NT2/D1 (cell line): ENCODE results near the gene TMCO4.

Source experiments
- DNase-seq: peaks from one replicate; pipeline ENCODE4 v3.0.0-alpha.2; 2011; ENCODE audit warnings: low read depth, low spot score
- H3K27me3 ChIP-seq: 2 replicates; pipeline ENCODE4 v1.6.0; 2011; ENCODE audit warnings: mild to moderate bottlenecking; ENCODE audit not compliant: insufficient read length, insufficient read depth
- H3K36me3 ChIP-seq: 2 replicates; pipeline ENCODE4 v1.6.1; 2011; ENCODE audit warnings: mild to moderate bottlenecking, low read length, mixed read lengths; ENCODE audit not compliant: insufficient read depth, insufficient read length
- H3K4me1 ChIP-seq: 2 replicates; pipeline ENCODE4 v1.5.1; 2011; ENCODE audit not compliant: insufficient read depth, insufficient read length
- H3K4me3 ChIP-seq: 2 replicates; pipeline ENCODE4 v1.5.1; 2011; ENCODE audit warnings: low read depth; ENCODE audit not compliant: insufficient read length
- H3K9ac ChIP-seq: 2 replicates; pipeline ENCODE4 v1.6.0; 2011; ENCODE audit warnings: low read depth; ENCODE audit not compliant: insufficient read length
- H3K9me3 ChIP-seq: 2 replicates; pipeline ENCODE4 v1.5.1; 2011; ENCODE audit warnings: mild to moderate bottlenecking, low read length; ENCODE audit not compliant: insufficient read depth
- SUZ12 ChIP-seq: IDR thresholded peaks from 2 replicates; pipeline ENCODE4 v1.6.1; 2011; ENCODE audit not compliant: insufficient read length, insufficient read depth; ENCODE audit errors: extremely low read depth
- YY1 ChIP-seq: IDR thresholded peaks from 2 replicates; pipeline ENCODE4 v1.6.1; 2011; ENCODE audit not compliant: insufficient read length, insufficient read depth
- ZNF274 ChIP-seq: IDR thresholded peaks from 2 replicates; pipeline ENCODE4 v1.6.1; 2011; ENCODE audit warnings: mild to moderate bottlenecking, low read depth, low read length

TMCO4 gene

GRCh38 chr1:19689085-19689757 is 110.5 kb downstream of the TMCO4 start:
- no peaks in the 10 kb centered on the region for H3K36me3 ChIP-seq

GRCh38 chr1:19688041-19688842 is 111.5 kb downstream of the TMCO4 start:
- Histone ChIP-seq H3K27me3 (peaks cover 40% of the 10 kb centered on the region), H3K4me1 (peaks cover 5% of the 10 kb centered on the region), H3K4me3 (no peak overlapping the region), H3K36me3 (no peaks in the 10 kb centered on the region), H3K9ac (no peak overlapping the region), H3K9me3 (peaks cover 5% of the 10 kb centered on the region; the same call in 1 of the 2 replicates)
- DNase-seq: no peak
- TF ChIP-seq YY1: no peak
- TF ChIP-seq SUZ12: no peak
- TF ChIP-seq ZNF274: no peak

More at GRCh38 chr1:19689085-19689757, 110.5 kb downstream of the TMCO4 start:
- Histone ChIP-seq H3K9ac (no peak overlapping the region), H3K27me3 (peaks cover 40% of the 10 kb centered on the region), H3K4me3 (no peak overlapping the region), H3K4me1 (peaks cover 5% of the 10 kb centered on the region), H3K9me3 (peaks cover 5% of the 10 kb centered on the region; the same call in 1 of the 2 replicates)
- no peak for TF ChIP-seq ZNF274
- peak; percentile 43 for DNase-seq

DNA sequence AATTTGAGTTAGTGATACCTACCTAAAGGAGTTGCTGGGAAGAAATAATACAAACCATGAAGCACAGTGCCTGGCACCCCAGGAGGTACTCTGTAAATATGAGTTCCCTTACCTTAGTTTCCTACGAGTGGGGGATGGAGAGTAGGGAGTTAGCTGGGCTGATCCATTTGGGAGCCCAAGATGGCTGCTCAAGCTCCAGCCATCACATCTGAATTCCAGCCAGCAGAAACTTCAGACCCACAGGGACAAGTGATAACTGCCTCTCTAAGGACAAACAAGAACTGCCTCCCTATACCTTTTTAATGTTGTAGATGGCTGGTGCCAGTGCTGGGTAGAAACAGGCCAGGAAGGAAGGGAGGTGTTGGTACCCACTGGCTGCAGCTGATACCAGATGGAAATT is 112.3 kb downstream of the TMCO4 start:
- TF ChIP-seq SUZ12: no peak
- no peak for TF ChIP-seq YY1
- no peak for TF ChIP-seq ZNF274
- H3K9ac ChIP-seq: no peak overlapping the region
- no peaks in the 10 kb centered on the region for H3K36me3 ChIP-seq
- no peak overlapping the region for H3K4me3 ChIP-seq
- peaks cover 5% of the 10 kb centered on the region; the same call in 1 of the 2 replicates for H3K9me3 ChIP-seq
- peaks cover 8% of the 10 kb centered on the region for H3K4me1 ChIP-seq
- DNase-seq: no peak
- peaks cover 40% of the 10 kb centered on the region for H3K27me3 ChIP-seq

DNA sequence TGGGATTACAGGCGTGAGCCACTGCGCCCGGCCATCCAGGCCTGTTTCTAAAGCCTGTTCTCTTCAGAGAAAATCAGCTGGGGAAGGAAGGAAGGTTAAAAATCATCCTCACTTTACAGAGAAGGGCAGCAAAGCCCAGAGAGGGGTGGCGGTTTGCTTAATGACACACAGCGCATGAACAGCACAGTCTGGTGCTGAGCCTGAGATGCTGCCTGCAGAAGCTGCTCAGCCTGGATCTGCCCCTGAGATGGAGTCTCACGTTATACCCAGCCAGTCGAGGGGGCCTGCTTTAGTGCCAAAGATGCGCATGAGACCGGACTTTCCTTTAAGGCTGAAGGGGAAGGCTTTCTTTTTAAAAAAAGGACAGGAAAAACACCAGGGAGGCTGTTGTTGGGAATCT is 113.7 kb downstream of the TMCO4 start:
- TF ChIP-seq ZNF274 (no peak), YY1 (no peak), SUZ12 (no peak)
- no peak overlapping the region for H3K9ac ChIP-seq
- peaks cover 40% of the 10 kb centered on the region for H3K27me3 ChIP-seq
- no peak for DNase-seq
- peaks cover 8% of the 10 kb centered on the region for H3K4me1 ChIP-seq
- H3K4me3 ChIP-seq: no peak overlapping the region
- H3K36me3 ChIP-seq: no peaks in the 10 kb centered on the region
- peaks cover 5% of the 10 kb centered on the region; the same call in 1 of the 2 replicates for H3K9me3 ChIP-seq

- Histone ChIP-seq H3K9me3 (peaks cover 3% of the 10 kb centered on the region; the same call in 1 of the 2 replicates), H3K9ac (no peak overlapping the region), H3K36me3 (no peaks in the 10 kb centered on the region), H3K27me3 (peaks cover 30% of the 10 kb centered on the region), H3K4me3 (no peak overlapping the region), H3K4me1 (peaks cover 8% of the 10 kb centered on the region)
- DNase-seq: no peak
- TF ChIP-seq SUZ12 (no peak), YY1 (no peak), ZNF274 (no peak)
These were observed 115.0 kb downstream of the TMCO4 start for GRCh38 chr1:19684677-19685076.

GRCh38 chr1:19683351-19683750 is 116.4 kb downstream of the TMCO4 start:
- TF ChIP-seq YY1 (no peak), ZNF274 (no peak), SUZ12 (no peak)
- no peak for DNase-seq

DNA sequence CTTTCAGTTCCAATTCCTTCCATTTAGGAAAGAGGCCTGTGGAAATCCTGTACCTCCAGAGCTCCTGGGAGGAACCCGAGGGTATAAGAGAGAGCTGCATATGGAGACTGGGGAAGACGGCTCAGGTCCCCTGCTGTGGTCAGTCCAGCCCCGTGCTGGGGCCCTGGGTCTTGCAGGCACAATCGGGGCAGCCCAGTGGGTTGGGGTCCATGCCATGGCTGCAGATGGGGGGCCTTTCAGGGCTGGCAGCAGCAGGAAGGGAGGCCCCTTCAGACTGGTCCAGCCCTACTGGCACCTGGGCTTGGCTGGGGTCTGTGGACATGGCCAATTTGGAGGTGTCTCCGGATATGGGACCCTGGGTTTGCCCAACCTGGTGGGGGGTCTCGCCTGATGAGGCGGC is 116.8 kb downstream of the TMCO4 start:
- TF ChIP-seq ZNF274: no peak
- no peak for TF ChIP-seq YY1
- no peak for TF ChIP-seq SUZ12

More at GRCh38 chr1:19683351-19683750, 116.4 kb downstream of the TMCO4 start:
- H3K4me1 ChIP-seq: peaks cover 6% of the 10 kb centered on the region
- no peak overlapping the region for H3K9ac ChIP-seq
- no peaks in the 10 kb centered on the region for H3K9me3 ChIP-seq
- H3K27me3 ChIP-seq: peaks cover 19% of the 10 kb centered on the region
- no peak overlapping the region for H3K4me3 ChIP-seq
- H3K36me3 ChIP-seq: no peaks in the 10 kb centered on the region

More for the DNA sequence above, 116.8 kb downstream of the TMCO4 start:
- no peaks in the 10 kb centered on the region for H3K9me3 ChIP-seq
- no peaks in the 10 kb centered on the region for H3K36me3 ChIP-seq
- no peak overlapping the region for H3K9ac ChIP-seq
- H3K27me3 ChIP-seq: peaks cover 18% of the 10 kb centered on the region
- DNase-seq: no peak
- H3K4me1 ChIP-seq: peaks cover 6% of the 10 kb centered on the region
- no peak overlapping the region for H3K4me3 ChIP-seq
